GM12878 (cell line): Measurements from ENCODE around the gene TMEM38A. TPM values are rescaled to one million over a fixed set of nuclear protein-coding genes. Genes with fewer than 3 reads are reported as not detected.

Experiments used
- ATAC-seq: fragments of 200-7000 bp; cut with Tn5 transposase; 3 replicates; pipeline ENCODE4 v1.9.1; 2020; ENCODE audit warnings: mild to moderate bottlenecking, moderate library complexity
- BruUV-seq: library from RNA; stranded (reverse); fragments of 400-500 nt; replicated peaks from 2 replicates; lab custom pipeline; 2021; lab: Mats Ljungman, UMichigan
- CTCF ChIA-PET: fragments of 300-600 bp; sonication (Branson Sonifier 250); formaldehyde crosslinking; extraction: SDS; loops from one replicate; lab custom pipeline; 2021; ENCODE audit warnings: inconsistent platforms; lab: Yijun Ruan, JAX
- POLR2A ChIA-PET: fragments of 350-600 bp; formaldehyde crosslinking; extraction: SDS; loops from one replicate; lab custom pipeline; 2021; ENCODE audit warnings: inconsistent platforms; lab: Charles Lee
- RAD21 ChIA-PET: fragments of 300-600 bp; sonication (Branson Sonifier 250); formaldehyde crosslinking; loops from one replicate; lab custom pipeline; 2023; ENCODE audit warnings: antibody characterized with exemption; ENCODE audit not compliant: unreplicated experiment; lab: Charles Lee
- SMC1A ChIA-PET: fragments of 300-600 bp; sonication (Branson Sonifier 250); formaldehyde crosslinking; loops from one replicate; lab custom pipeline; 2023; ENCODE audit not compliant: unreplicated experiment, uncharacterized antibody; lab: Charles Lee
- DNase-seq: peaks from one replicate; pipeline ENCODE4 v3.0.0-alpha.2; 2011; ENCODE audit warnings: low read depth, low spot score
- FAIRE-seq: peaks from 3 replicates; lab custom pipeline; 2011; peaks lifted over from hg19 to GRCh38; lab: Jason Lieb, UNC
- H2AFZ ChIP-seq: 2 replicates; pipeline ENCODE4 v1.6.0; 2011; ENCODE audit warnings: low read depth, low read length, control low read depth; ENCODE audit not compliant: control insufficient read depth
- H3K27ac ChIP-seq: 2 replicates; pipeline ENCODE4 v1.5.1; 2011; ENCODE audit warnings: control low read depth; ENCODE audit not compliant: control insufficient read depth, insufficient read depth
- H3K27me3 ChIP-seq, 2 experiments: replicated peaks in 1 of 2; 2 replicates each; pipeline versions ENCODE4 v1.6.0 to v1.6.1; 2011; ENCODE audit warnings: low read length in 1 of 2; ENCODE audit not compliant: control insufficient read depth in 2 of 2, insufficient read depth in 2 of 2
- H3K36me3 ChIP-seq, 2 experiments: 2 replicates each; pipeline ENCODE4 v1.5.1; 2011; ENCODE audit warnings: low read length in 1 of 2; ENCODE audit not compliant: control insufficient read depth in 2 of 2, insufficient read depth in 2 of 2
- H3K4me1 ChIP-seq: 2 replicates; pipeline ENCODE4 v1.6.1; 2011; ENCODE audit warnings: mild to moderate bottlenecking, low read length, moderate library complexity, mixed read lengths; ENCODE audit not compliant: control insufficient read depth, insufficient read depth
- H3K4me2 ChIP-seq: 2 replicates; pipeline ENCODE4 v1.6.0; 2011; ENCODE audit warnings: control low read depth; ENCODE audit not compliant: control insufficient read depth, insufficient read depth
- H3K4me3 ChIP-seq: fragments of 200-600 bp; sonication (generic); 2 replicates; pipeline ENCODE4 v1.5.1; 2016
- H3K79me2 ChIP-seq: 2 replicates; pipeline ENCODE4 v1.6.0; 2011; ENCODE audit warnings: low read length; ENCODE audit not compliant: control insufficient read depth, insufficient read depth
- H3K9ac ChIP-seq: 2 replicates; pipeline ENCODE4 v1.8.0; 2011; ENCODE audit warnings: low read length, control low read depth, mixed read lengths; ENCODE audit not compliant: control insufficient read depth, insufficient read depth
- H3K9me3 ChIP-seq: replicated peaks from 3 replicates; pipeline ENCODE4 v1.5.1; 2011; ENCODE audit warnings: mild to moderate bottlenecking, low read length; ENCODE audit not compliant: control insufficient read depth, insufficient read depth
- H4K20me1 ChIP-seq: 2 replicates; pipeline ENCODE4 v1.6.0; 2011; ENCODE audit not compliant: control insufficient read depth, insufficient read depth
- ETV6 ChIP-seq, 2 experiments: fragments of 450-650 bp in 1 of 2; IDR thresholded peaks in 1 of 2; conservative IDR thresholded peaks in 1 of 2; 2 replicates each; pipeline ENCODE4 v1.6.1; 2014; ENCODE audit warnings: antibody characterized with exemption in 1 of 2, borderline replicate concordance in 1 of 2, low read depth in 1 of 2, mild to moderate bottlenecking in 1 of 2, moderate library complexity in 1 of 2
- EZH2 ChIP-seq: IDR thresholded peaks from 2 replicates; pipeline ENCODE4 v1.6.1; 2012; ENCODE audit warnings: low read depth, mild to moderate bottlenecking, control low read depth, inconsistent platforms, low read length, borderline replicate concordance; ENCODE audit not compliant: control insufficient read depth
- HCFC1 ChIP-seq: fragments of 150-350 bp; IDR thresholded peaks from 2 replicates; pipeline ENCODE4 v1.6.1; 2014; ENCODE audit warnings: low read length
- HDAC6 ChIP-seq: fragments of 200-600 bp; sonication (generic); IDR thresholded peaks from one replicate; pipeline ENCODE4 v1.8.0; 2017; ENCODE audit warnings: antibody characterized with exemption; ENCODE audit not compliant: unreplicated experiment
- JUNB ChIP-seq: IDR thresholded peaks from 2 replicates; pipeline ENCODE4 v1.6.1; 2016; ENCODE audit warnings: antibody characterized with exemption, mild to moderate bottlenecking
- MXI1 ChIP-seq: fragments of 150-350 bp; IDR thresholded peaks from 2 replicates; pipeline ENCODE4 v1.6.1; 2011; ENCODE audit warnings: low read depth, mild to moderate bottlenecking, inconsistent platforms, low read length, improper control_type of control experiment
- PAX5 ChIP-seq: IDR thresholded peaks from 2 replicates; pipeline ENCODE4 v1.6.1; 2011; ENCODE audit warnings: low read depth, low read length, borderline replicate concordance
- PML ChIP-seq: IDR thresholded peaks from 2 replicates; pipeline ENCODE4 v1.6.1; 2012; ENCODE audit warnings: low read length, inconsistent platforms
- RB1 ChIP-seq: fragments of 450-650 bp; formaldehyde crosslinking; IDR thresholded peaks from 2 replicates; pipeline ENCODE4 v1.6.1; 2017; ENCODE audit warnings: mild to moderate bottlenecking, borderline replicate concordance
- RCOR1 ChIP-seq: conservative IDR thresholded peaks from 2 replicates; pipeline ENCODE4 v1.6.1; 2012; ENCODE audit warnings: low read depth, low read length, improper control_type of control experiment
- RELB ChIP-seq: fragments of 450-650 bp; IDR thresholded peaks from 2 replicates; pipeline ENCODE4 v1.6.1; 2017; ENCODE audit warnings: low read depth, mild to moderate bottlenecking, moderate library complexity
- SIX5 ChIP-seq: IDR thresholded peaks from 2 replicates; pipeline ENCODE4 v1.6.1; 2011; ENCODE audit warnings: mild to moderate bottlenecking, low read depth, low read length, moderate library complexity; ENCODE audit not compliant: severe bottlenecking
- TAF1 ChIP-seq: IDR thresholded peaks from 2 replicates; pipeline ENCODE4 v1.6.1; 2011; ENCODE audit warnings: mild to moderate bottlenecking, low read depth, low read length, borderline replicate concordance
- ZBTB33 ChIP-seq: fragments of 450-650 bp; IDR thresholded peaks from 2 replicates; pipeline ENCODE4 v1.6.1; 2017; ENCODE audit warnings: mild to moderate bottlenecking
- ZZZ3 ChIP-seq: IDR thresholded peaks from 2 replicates; pipeline ENCODE4 v1.6.1; 2011; ENCODE audit warnings: low read depth; ENCODE audit not compliant: control insufficient read depth, insufficient read length
- WGBS: methylation state at CpG from one replicate; pipeline ENCODE4 v1.1.6; 2016; ENCODE audit warnings: low lambda C conversion rate; ENCODE audit not compliant: insufficient replicate concordance, insufficient coverage; ENCODE audit errors: missing lambda C conversion rate; 5-methylcytosine and 5-hydroxymethylcytosine counted together
- in situ Hi-C: fragments of 300-500 bp; cut with MboI; formaldehyde crosslinking; loops from 9 replicates; pipeline ENCODE4 v1.14.3; 2018; ENCODE audit warnings: mixed read lengths
- intact Hi-C: fragments of 100-400 bp; cut with micrococcal nuclease; formaldehyde crosslinking; loops from one replicate; pipeline ENCODE4 v1.14.2; 2022; ENCODE audit not compliant: unreplicated experiment
- polyA plus RNA-seq, 11 experiments: library from polyadenylated mRNA; depleted of rRNA in 4 of 11; unstranded in 6 of 11; stranded (reverse) in 5 of 11; fragments of >200 nt; fragmentation: Nextera tagmentation in 4 of 11; fragmentation: Illumina TruSeq in 1 of 11; extraction: Ambion mirVana in 4 of 11; extraction: Trizol in 1 of 11; gene quantifications; 1 replicate in 1 of 11; 2 replicates in 10 of 11; pipeline versions ENCODE4 v1.2.1 to v1.2.3, GENCODE V29; 2011 to 2016; ENCODE audit warnings: inconsistent platforms in 2 of 11, missing spikeins in 2 of 11, low read depth in 1 of 11
- total RNA-seq, 4 experiments: library from RNA; depleted of rRNA in 3 of 4; stranded (reverse); fragments of >200 nt in 3 of 4; fragmentation: Illumina TruSeq in 1 of 4; extraction: Trizol in 1 of 4; gene quantifications; 2 replicates each; pipeline versions ENCODE4 v1.2.1 to v1.2.3, GENCODE V29; 2013 to 2021

The TMEM38A gene
- total and polyA plus RNA-seq, 10 of the 15 experiments (the other 5 are each of a cell fraction or from before 2014, with no cell fraction given): 4.5 to 22.2 (median 15.0) TPM

GRCh38 chr19:16677055-16677454, 16.1 kb downstream of the TMEM38A start:
- no peak for FAIRE-seq
- no peak for TF ChIP-seq EZH2
- no peak for TF ChIP-seq TAF1
- TF ChIP-seq JUNB: no peak
- TF ChIP-seq HDAC6: no peak
- no peak for TF ChIP-seq MXI1
- TF ChIP-seq RCOR1: no peak
- no peak for TF ChIP-seq RB1
- no peak for TF ChIP-seq PAX5
- TF ChIP-seq PML: no peak
- TF ChIP-seq, all 136 proteins: peak for 0
- no TSS peak for BruUV-seq
- H3K4me2 ChIP-seq: no peak overlapping the region
- intact Hi-C loops (no loop called here), in situ Hi-C loops (no loop called here)
- POLR2A ChIA-PET: interaction anchor here (0.5 to 0.7 kb wide), 2 partner anchors 17 to 52 kb away, joined by 3 read pairs; partner anchors contain the start of gene SMIM7
- RAD21 ChIA-PET: no interaction called here
- peaks cover 10 to 14% of the 10 kb centered on the region in 2 experiments for H3K36me3 ChIP-seq
- H3K9ac ChIP-seq: no peak overlapping the region
- no peaks in the 10 kb centered on the region for H3K79me2 ChIP-seq
- H4K20me1 ChIP-seq: no peaks in the 10 kb centered on the region
- no peak for DNase-seq
- SMC1A ChIA-PET: interaction anchor here (0.6 kb wide), 1 partner anchor 18 kb away, joined by 3 read pairs; no protein-coding TSS in a partner anchor
- ATAC-seq: no peak
- no peak overlapping the region for H2AFZ ChIP-seq
- no peaks in the 10 kb centered on the region for H3K4me1 ChIP-seq
- no peak overlapping the region for H3K27ac ChIP-seq
- H3K9me3 ChIP-seq: no peaks in the 10 kb centered on the region
- H3K27me3 ChIP-seq: no peaks in the 10 kb centered on the region
- no peak overlapping the region for H3K4me3 ChIP-seq
- CTCF ChIA-PET: no interaction called here

- Histone ChIP-seq H3K36me3 (peaks cover 12 to 17% of the 10 kb centered on the region in 2 experiments), H2AFZ (no peak overlapping the region), H4K20me1 (no peaks in the 10 kb centered on the region), H3K4me1 (no peaks in the 10 kb centered on the region), H3K9me3 (no peaks in the 10 kb centered on the region), H3K27ac (no peak overlapping the region), H3K9ac (no peak overlapping the region), H3K79me2 (no peaks in the 10 kb centered on the region), H3K4me2 (no peak overlapping the region), H3K4me3 (no peak overlapping the region), H3K27me3 (no peaks in the 10 kb centered on the region)
- no TSS peak for BruUV-seq
- RAD21 ChIA-PET: no interaction called here
- SMC1A ChIA-PET: no interaction called here
- no peak for FAIRE-seq
- WGBS: 100% methylated on average over 9 of the region's 9 CpGs
- DNase-seq: no peak
- in situ Hi-C loops (no loop called here), intact Hi-C loops (no loop called here)
- POLR2A ChIA-PET: interaction anchor here (0.6 to 0.7 kb wide), 2 partner anchors 859 to 1409 kb away, joined by 3 to 6 read pairs; no protein-coding TSS in a partner anchor
- no peak for ATAC-seq
- CTCF ChIA-PET: no interaction called here
- TF ChIP-seq ZZZ3 (no peak), ZBTB33 (no peak), RB1 (no peak), RELB (no peak), EZH2 (no peak), SIX5 (no peak), HCFC1 (no peak), ETV6 (conservative IDR thresholded peaks at IDR 0.05 in 1 of 2, IDR thresholded peaks at IDR 0.05 in 1 of 2; ENCODE audit: borderline replicate concordance in 1 of 2, low read depth in 1 of 2) (no peak)
These were observed 17.6 kb downstream of the TMEM38A start for GRCh38 chr19:16678498-16678897.
